Hepatocyte (in vitro differentiated cells): Measurements from ENCODE around the gene ETHE1.

Experiments
- CTCF ChIP-seq: fragments of 200-600 bp; sonication (generic); IDR thresholded peaks from 2 replicates; pipeline ENCODE4 v1.5.1; 2016; ENCODE audit warnings: antibody characterized with exemption, mild to moderate bottlenecking; ENCODE audit not compliant: poor library complexity
- EZH2phosphoT487 ChIP-seq: fragments of 200-600 bp; sonication (generic); IDR thresholded peaks from one replicate; pipeline ENCODE4 v1.6.1; 2018; ENCODE audit warnings: antibody characterized with exemption, mild to moderate bottlenecking, low read depth, moderate library complexity; ENCODE audit not compliant: unreplicated experiment, severe bottlenecking

GRCh38 chr19:43546581-43546980 lies 19.6 kb upstream of the ETHE1 start:
- TF ChIP-seq CTCF (no peak), EZH2phosphoT487 (no peak)
